GM12875 (cell line): Measurements from ENCODE around the gene CHCHD5.
"Not testable (repeated sequence)": the region's sequence is repeated elsewhere in the genome, so short reads cannot be mapped to it uniquely, and the experiment has no call there.

Source experiments
- H3K4me3 ChIP-seq: one replicate; pipeline ENCODE4 v1.5.1; 2011; ENCODE audit warnings: low read depth, low read length, control low read depth
- CTCF ChIP-seq: IDR thresholded peaks from 2 replicates; pipeline ENCODE4 v1.5.1; 2011; ENCODE audit warnings: low read depth, mild to moderate bottlenecking, control low read depth, inconsistent platforms, low read length, moderate library complexity, borderline replicate concordance; ENCODE audit not compliant: insufficient read depth

The CHCHD5 gene

GRCh38 chr2:112615051-112615450 is 30.6 kb downstream of the CHCHD5 start:
- TF ChIP-seq CTCF: no peak

GRCh38 chr2:112615798-112616197 is 31.4 kb downstream of the CHCHD5 start:
- H3K4me3 ChIP-seq: not testable (repeated sequence)

More at GRCh38 chr2:112615051-112615450, 30.6 kb downstream of the CHCHD5 start:
- H3K4me3 ChIP-seq: no peak overlapping the region

- TF ChIP-seq CTCF: no peak
- H3K4me3 ChIP-seq: no peak overlapping the region
Observed at GRCh38 chr2:112618383-112618782, 34.0 kb downstream of the CHCHD5 start.

- no peak for TF ChIP-seq CTCF
- no peak overlapping the region for H3K4me3 ChIP-seq
Observed at GRCh38 chr2:112621790-112622527, 37.5 kb downstream of the CHCHD5 start.

GRCh38 chr2:112622528-112622849 is 38.1 kb downstream of the CHCHD5 start:
- H3K4me3 ChIP-seq: no peak overlapping the region

GRCh38 chr2:112623913-112624777 is 39.7 kb downstream of the CHCHD5 start:
- no peak overlapping the region for H3K4me3 ChIP-seq
- TF ChIP-seq CTCF: no peak

More at GRCh38 chr2:112622528-112622849, 38.1 kb downstream of the CHCHD5 start:
- TF ChIP-seq CTCF: no peak

GRCh38 chr2:112625474-112626114 is 41.2 kb downstream of the CHCHD5 start:
- TF ChIP-seq CTCF: no peak

More at GRCh38 chr2:112625474-112626114, 41.2 kb downstream of the CHCHD5 start:
- H3K4me3 ChIP-seq: no peak overlapping the region
